Duodenal mucosa (tissue), 2 donors: Measurements from ENCODE around the gene SYNGR3.

Experiments used
- H3K27ac ChIP-seq: one replicate; pipeline ENCODE4 v1.7.0; 2013; ENCODE audit warnings: low read depth, low read length
- H3K27me3 ChIP-seq, 2 donors: one replicate each; pipeline ENCODE4 v1.7.0; 2013; ENCODE audit warnings: low read length in 2 of 2, control low read depth in 1 of 2; ENCODE audit not compliant: insufficient read depth in 2 of 2, control insufficient read depth in 1 of 2
- H3K36me3 ChIP-seq, 2 donors: one replicate each; pipeline ENCODE4 v1.7.0; 2013; ENCODE audit warnings: low read length in 2 of 2, control low read depth in 1 of 2; ENCODE audit not compliant: insufficient read depth in 2 of 2, control insufficient read depth in 1 of 2
- H3K4me1 ChIP-seq, 2 donors: one replicate each; pipeline ENCODE4 v1.7.0; 2013; ENCODE audit warnings: low read length in 2 of 2, control low read depth in 1 of 2; ENCODE audit not compliant: insufficient read depth in 2 of 2, control insufficient read depth in 1 of 2
- H3K4me3 ChIP-seq, 2 donors: one replicate each; pipeline ENCODE4 v1.7.0; 2013; ENCODE audit warnings: low read length in 2 of 2, low read depth in 1 of 2
- H3K9ac ChIP-seq, 2 donors: one replicate each; pipeline ENCODE4 v1.7.0; 2013; ENCODE audit warnings: low read length in 2 of 2, low read depth in 1 of 2
- H3K9me3 ChIP-seq, 2 donors: one replicate each; pipeline ENCODE4 v1.7.0; 2013; ENCODE audit warnings: low read length in 2 of 2, control low read depth in 1 of 2; ENCODE audit not compliant: control insufficient read depth in 1 of 2

Gene SYNGR3

GRCh38 chr16:1971796-1972489 is 17.8 kb upstream of the SYNGR3 start, which contains the start of gene TBL3:
TBL3 (plus strand) TSS chr16:1972053; CDS start chr16:1972165, 112 bp downstream.
- Histone ChIP-seq H3K36me3 (peaks cover 13 to 29% of the 10 kb centered on the region in 2 donors), H3K9ac (peak within 1 kb of the TSS; percentile 92 to 96), H3K27ac (peak within 1 kb of the TSS; percentile 96), H3K27me3 (peaks cover 0 to 3% of the 10 kb centered on the region in 2 donors), H3K9me3 (no peaks in the 10 kb centered on the region), H3K4me3 (peak within 1 kb of the TSS; percentile 89 to 90), H3K4me1 (peaks cover 4 to 15% of the 10 kb centered on the region in 2 donors)

GRCh38 chr16:1972490-1972877 is 17.3 kb upstream of the SYNGR3 start:
- Histone ChIP-seq H3K4me1 (peaks cover 4 to 15% of the 10 kb centered on the region in 2 donors), H3K9ac (peak overlapping the region; percentile 80 to 92), H3K36me3 (peaks cover 15 to 34% of the 10 kb centered on the region in 2 donors), H3K27ac (no peak overlapping the region), H3K27me3 (peaks cover 0 to 3% of the 10 kb centered on the region in 2 donors), H3K9me3 (no peaks in the 10 kb centered on the region), H3K4me3 (peak overlapping the region; percentile 89 to 90)

- H3K9me3 ChIP-seq, result no peaks in the 10 kb centered on the region
- no peak overlapping the region for H3K27ac ChIP-seq
- H3K36me3 ChIP-seq, result peaks cover 15 to 45% of the 10 kb centered on the region in 2 donors
- H3K4me3 ChIP-seq, result no peak overlapping the region
- H3K9ac ChIP-seq, result no peak overlapping the region
- peaks cover 0 to 3% of the 10 kb centered on the region in 2 donors for H3K27me3 ChIP-seq
- peaks cover 4 to 20% of the 10 kb centered on the region in 2 donors for H3K4me1 ChIP-seq
Observed at GRCh38 chr16:1973461-1974156, 16.2 kb upstream of the SYNGR3 start.

GRCh38 chr16:1974157-1975070 is 15.4 kb upstream of the SYNGR3 start:
- no peaks in the 10 kb centered on the region for H3K9me3 ChIP-seq
- peaks cover 0 to 3% of the 10 kb centered on the region in 2 donors for H3K27me3 ChIP-seq
- H3K9ac ChIP-seq, result no peak overlapping the region
- H3K27ac ChIP-seq, result no peak overlapping the region
- peaks cover 4 to 24% of the 10 kb centered on the region in 2 donors for H3K4me1 ChIP-seq
- H3K36me3 ChIP-seq, result peaks cover 15 to 46% of the 10 kb centered on the region in 2 donors
- H3K4me3 ChIP-seq, result no peak overlapping the region

GRCh38 chr16:1975432-1976215 is 14.1 kb upstream of the SYNGR3 start:
- H3K4me3 ChIP-seq, result no peak overlapping the region
- peaks cover 8 to 36% of the 10 kb centered on the region in 2 donors for H3K4me1 ChIP-seq
- no peak overlapping the region for H3K27ac ChIP-seq
- H3K27me3 ChIP-seq, result peaks cover 2 to 7% of the 10 kb centered on the region in 2 donors
- no peaks in the 10 kb centered on the region for H3K9me3 ChIP-seq
- H3K9ac ChIP-seq, result no peak overlapping the region
- H3K36me3 ChIP-seq, result peaks cover 15 to 46% of the 10 kb centered on the region in 2 donors

- Histone ChIP-seq H3K4me1 (peaks cover 13 to 37% of the 10 kb centered on the region in 2 donors), H3K27ac (no peak overlapping the region), H3K36me3 (peaks cover 15 to 46% of the 10 kb centered on the region in 2 donors), H3K27me3 (peaks cover 7 to 13% of the 10 kb centered on the region in 2 donors), H3K9ac (no peak overlapping the region), H3K9me3 (no peaks in the 10 kb centered on the region), H3K4me3 (no peak overlapping the region)
Observed at GRCh38 chr16:1976216-1976520, 13.6 kb upstream of the SYNGR3 start.

GRCh38 chr16:1976951-1977874 is 12.6 kb upstream of the SYNGR3 start:
- H3K27me3 ChIP-seq, result peaks cover 13 to 15% of the 10 kb centered on the region in 2 donors
- no peak overlapping the region for H3K27ac ChIP-seq
- peaks cover 15 to 46% of the 10 kb centered on the region in 2 donors for H3K36me3 ChIP-seq
- no peak overlapping the region for H3K9ac ChIP-seq
- H3K4me1 ChIP-seq, result peaks cover 24 to 43% of the 10 kb centered on the region in 2 donors
- H3K9me3 ChIP-seq, result no peaks in the 10 kb centered on the region
- H3K4me3 ChIP-seq, result no peak overlapping the region

GRCh38 chr16:1977875-1978268 is 11.9 kb upstream of the SYNGR3 start:
- no peak overlapping the region for H3K27ac ChIP-seq
- H3K9me3 ChIP-seq, result no peaks in the 10 kb centered on the region
- H3K27me3 ChIP-seq, result peaks cover 13 to 15% of the 10 kb centered on the region in 2 donors
- H3K36me3 ChIP-seq, result peaks cover 15 to 46% of the 10 kb centered on the region in 2 donors
- no peak overlapping the region for H3K4me3 ChIP-seq
- H3K4me1 ChIP-seq, result peaks cover 27 to 45% of the 10 kb centered on the region in 2 donors
- no peak overlapping the region for H3K9ac ChIP-seq
